Activated effector memory CD4-positive, alpha-beta T cell treated with anti-CD3 and anti-CD28 coated beads, Interleukin-2, amount 50 U/mL, for 16 hours (primary cell): ENCODE measurements around the gene KIFC3.
"Not testable (repeated sequence)": the region's sequence is repeated elsewhere in the genome, so short reads cannot be mapped to it uniquely, and the experiment has no call there.

Experiments used
- DNase-seq: peaks from one replicate; pipeline ENCODE4 v3.0.0-alpha.2; 2020

Gene KIFC3

DNA sequence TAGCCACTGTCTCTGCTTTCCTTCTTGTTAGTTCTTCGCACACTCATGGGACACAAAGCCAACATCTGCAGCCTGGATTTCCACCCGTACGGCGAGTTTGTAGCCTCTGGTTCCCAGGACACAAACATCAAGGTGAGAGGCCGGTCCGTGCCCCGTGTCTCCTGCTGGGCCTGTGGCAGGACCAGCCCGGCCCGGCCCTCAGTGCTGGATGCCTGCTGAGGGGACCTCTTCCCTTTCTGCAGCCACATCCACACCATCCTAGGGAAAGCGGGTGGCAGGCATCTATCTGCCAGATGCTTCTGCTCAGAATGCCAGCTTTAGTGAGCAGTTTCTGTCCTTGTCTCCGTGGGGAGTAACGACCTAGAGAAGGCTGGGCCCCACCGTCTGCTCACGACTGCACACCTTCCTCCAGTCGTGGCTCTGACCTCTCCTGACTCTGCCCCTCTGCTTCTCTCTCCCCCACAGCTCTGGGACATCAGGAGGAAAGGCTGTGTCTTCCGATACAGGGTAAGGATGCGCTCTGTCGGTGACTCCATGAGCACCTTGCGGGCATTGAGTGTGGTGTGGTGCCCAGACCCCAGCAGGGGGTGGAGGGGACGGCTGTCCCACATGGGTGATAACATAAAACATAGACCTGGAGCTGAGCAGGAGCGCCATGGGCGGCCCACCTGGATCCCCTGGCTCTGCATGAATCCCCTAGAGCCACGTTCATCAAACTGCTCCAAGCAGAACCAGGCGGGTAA is 51.3 kb downstream of the KIFC3 start:
- DNase-seq: no peak

DNA sequence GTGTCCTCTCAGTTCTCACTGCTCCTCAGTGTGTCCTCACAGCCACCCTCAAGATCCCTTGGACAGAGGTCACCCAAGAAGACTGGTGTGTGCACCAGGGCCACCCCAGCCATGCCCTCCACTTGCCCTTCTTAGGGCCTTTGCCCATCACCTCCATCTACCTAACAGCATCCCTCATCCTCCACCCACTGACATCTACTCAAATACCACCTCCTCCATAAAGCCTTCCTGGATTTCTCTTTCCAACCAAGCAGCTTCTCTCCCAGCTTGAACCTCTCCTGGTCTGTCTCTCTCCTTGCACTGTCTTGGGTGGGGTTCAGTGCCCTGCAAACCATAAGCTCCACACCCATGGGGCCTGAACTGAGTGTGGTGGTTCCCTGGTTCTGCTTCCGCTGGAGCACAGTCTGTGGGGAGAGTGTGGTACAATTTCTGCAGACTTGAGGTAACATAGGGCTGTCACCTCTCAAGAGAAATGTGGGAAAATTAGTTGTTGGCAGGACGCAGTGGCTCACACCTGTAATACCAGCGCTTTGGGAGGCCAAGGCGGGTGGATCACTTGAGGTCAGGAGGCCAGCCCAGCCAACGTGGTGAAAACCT is 52.3 kb downstream of the KIFC3 start:
- DNase-seq: no peak

DNA sequence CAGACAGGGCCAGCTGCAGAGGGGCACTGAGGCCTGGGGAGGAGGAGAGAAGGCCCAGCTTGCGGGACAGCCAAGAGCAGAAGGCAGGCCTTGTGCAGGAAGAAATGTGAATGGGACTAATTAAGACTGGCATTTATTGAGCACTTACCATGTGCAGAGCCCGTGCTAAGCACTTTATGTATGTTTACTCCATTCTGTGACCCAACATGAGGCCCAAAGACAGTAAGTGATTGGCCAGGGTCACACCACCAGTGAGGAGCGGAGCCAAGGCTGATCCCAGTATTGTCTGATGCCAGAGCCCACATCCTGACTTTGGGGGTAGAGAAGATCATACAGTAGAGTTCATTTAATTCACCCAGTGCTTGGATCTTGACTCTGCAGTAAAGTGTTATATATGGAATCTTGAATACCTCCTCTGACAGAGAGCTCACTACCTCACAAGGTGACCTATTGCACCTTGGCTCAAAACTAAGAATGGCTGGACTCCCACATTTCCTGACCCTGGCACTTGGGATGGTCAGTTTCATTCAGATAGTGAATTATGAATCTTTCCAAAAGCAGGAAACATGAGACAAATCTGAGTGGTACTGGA is 53.1 kb downstream of the KIFC3 start:
- no peak for DNase-seq

DNA sequence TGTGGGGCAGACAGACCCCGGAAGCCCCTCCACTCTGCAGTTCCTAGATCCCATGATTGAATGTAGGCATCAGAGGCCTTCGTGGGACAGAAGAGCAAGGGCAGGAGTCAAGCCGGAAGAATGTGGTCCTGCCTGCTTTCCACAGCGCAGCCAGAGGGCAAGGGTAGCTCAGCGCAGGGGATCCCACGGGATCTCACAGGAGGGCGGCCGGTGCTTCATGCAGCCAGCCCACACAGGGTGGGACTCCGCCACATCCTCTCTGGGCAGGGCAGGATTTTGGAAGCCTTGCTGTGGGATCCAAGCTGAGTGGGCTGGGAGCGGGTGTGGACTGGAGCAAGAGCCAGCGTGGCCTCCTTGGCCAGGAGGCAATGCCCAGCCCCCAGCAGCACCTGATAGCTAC is 53.7 kb downstream of the KIFC3 start:
- DNase-seq: no peak

DNA sequence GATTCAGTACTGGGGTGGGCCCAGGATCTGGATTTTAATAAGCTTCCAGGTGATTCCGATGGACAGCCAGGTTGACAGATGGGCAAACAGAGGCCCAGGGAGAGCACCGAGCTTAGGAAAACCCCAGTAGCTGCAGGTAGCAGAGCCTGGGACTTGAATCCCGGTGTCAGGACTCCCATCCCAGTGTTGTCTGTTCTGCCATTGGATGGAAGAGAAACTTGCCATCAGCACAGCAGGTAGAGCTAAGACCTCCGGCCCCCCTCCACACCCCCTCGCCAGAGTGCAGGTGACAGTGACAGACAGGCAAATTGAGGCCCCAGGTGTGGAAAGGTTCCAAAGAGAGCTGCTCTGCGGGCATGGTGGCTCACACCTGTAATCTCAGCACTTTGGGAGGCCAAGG is 54.3 kb downstream of the KIFC3 start:
- DNase-seq: no peak

DNA sequence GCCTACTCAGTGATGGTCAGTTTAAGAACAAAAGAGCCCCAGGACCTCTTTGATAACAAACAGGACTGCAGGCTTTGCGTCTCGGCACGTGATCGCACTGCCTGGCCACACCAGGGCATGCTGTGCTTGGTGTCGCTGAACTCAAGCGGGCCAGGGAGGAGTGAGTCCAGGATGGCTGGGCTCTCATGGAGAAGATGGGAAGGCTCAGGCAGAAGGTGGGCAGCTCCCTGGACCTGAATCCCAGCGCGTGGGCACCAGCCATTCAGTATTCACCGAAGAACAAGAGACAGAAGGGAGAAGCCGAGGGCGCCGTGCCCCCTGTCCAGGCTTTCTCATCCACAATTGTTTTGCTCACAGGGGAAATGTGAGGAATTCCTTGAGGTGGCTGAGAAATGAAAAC is 54.8 kb downstream of the KIFC3 start:
- DNase-seq: no peak

DNA sequence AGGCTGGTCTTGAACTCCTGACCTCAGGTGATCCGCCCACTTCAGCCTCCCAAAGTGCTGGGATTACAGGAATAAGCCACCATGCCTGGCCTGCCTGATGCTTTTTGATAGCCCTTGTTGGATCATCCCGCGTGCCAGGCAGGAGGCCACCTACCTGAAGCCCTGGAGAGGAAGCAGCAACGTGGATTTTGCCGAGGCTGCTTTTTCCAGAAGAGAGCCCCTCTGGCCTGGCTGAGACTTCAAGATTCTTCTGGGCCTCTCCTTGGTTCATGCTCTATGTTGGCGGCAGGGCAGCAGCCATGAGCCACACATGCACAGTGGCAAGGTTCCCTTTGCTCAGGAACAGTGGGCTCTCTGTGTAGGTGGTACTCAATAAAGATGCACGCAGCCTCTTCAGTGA is 55.2 kb downstream of the KIFC3 start:
- no peak for DNase-seq

DNA sequence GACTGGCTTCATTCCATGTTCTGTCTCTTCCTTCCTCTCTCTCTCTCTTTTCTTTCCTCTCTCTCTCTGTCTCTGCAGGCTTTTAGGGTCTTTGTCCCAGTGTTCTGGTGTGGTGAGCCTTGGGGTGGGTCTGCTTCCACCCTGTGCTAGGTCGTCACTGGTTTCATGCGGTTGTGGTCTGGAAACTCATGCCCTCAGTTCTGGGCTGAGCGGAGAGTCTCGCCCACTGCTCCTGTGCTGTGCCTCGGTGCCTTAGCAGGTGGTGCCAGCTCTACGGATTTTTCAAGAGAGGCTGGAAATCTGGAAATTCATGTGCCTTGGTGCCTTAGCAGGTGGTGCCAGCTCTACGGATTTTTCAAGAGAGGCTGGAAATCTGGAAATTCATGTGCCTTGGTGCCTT is 56.0 kb downstream of the KIFC3 start:
- not testable (repeated sequence) for DNase-seq

DNA sequence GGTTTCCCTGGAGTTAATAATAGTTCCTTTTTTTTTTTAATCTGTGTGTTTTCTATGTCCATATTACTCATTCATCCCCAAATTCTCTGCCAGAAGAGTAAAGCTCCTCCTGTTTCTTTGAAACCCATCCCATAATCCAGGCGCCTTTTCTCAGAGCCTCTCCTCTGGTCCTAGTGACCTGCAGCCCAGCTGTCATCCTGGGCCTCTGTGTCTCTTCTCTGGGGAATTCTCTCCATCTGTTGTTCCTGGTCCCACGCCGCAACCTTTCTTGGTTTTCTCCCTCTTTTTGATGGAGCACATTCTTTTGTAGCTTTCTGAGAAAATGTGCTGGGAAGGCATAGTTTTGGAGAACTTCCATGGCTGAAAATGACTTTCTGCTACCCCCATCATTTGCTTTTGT is 56.5 kb downstream of the KIFC3 start:
- no peak for DNase-seq

DNA sequence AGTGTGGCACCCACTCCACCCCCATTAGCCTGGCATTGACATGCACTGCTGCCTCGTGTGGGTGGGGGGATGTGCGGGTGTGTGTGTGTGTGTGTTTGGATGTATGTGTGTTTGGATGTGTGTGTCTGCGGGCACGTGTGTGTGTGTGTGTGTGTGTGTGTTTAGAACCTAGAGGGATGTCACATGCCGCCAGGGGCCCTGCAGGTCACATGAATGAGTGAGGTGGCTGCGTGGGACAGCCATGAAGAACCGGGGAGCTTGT is 57.7 kb downstream of the KIFC3 start:
- DNase-seq: no peak

DNA sequence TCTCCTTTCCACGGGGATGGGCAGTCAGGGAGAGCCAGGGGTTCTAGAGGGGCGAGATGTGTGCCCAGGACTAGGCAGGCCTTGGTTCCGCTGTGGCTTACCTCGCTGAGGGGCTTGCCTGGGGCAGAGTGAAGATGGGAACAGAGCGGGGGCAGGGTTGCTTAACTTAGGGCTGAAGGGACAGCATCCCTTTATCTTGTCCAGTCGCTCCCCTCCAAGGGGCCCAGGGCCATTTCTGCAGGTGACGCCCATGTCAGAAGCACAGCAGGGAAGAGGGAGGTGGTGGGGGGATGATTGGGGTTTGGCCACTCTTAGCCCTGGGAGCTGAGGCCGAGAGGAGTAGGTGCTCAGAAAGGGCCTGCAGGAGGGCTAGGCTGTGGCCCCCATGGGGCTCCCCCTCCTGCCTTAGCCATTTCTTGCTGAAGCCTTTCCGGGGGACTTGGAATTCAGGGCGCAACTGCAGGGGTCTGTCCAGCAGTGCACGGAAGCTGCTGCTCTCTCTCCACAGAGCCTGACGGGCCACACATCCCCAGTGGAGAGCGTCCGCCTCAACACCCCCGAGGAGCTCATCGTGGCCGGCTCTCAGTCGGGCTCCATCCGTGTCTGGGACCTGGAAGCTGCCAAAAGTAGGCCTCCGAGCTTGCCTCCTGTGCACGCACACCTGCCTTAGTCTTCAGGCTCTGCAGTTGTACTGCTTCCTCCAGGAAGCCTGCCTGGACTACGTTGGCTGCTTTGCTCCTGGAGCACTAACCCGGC is 58.2 kb downstream of the KIFC3 start:
- DNase-seq: no peak

DNA sequence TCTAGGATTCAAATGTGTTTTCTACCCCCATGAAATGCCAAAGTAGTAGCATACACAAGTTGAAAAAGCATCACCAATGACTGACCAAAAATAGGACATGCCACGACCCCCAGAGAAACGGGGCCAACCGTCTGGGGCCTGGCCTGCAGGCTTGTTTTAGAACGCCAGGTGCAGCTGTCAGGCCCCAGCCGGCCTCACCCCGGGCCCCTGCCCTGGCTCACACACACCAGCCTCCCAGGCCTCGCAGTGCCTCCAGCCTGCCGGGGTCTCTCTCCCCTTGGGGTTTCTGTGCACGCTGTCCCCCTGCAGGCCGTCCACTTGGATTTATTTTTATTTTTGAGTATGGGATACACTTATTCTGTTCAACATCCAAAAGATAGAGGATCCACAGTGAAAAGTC is 58.8 kb downstream of the KIFC3 start:
- no peak for DNase-seq

DNA sequence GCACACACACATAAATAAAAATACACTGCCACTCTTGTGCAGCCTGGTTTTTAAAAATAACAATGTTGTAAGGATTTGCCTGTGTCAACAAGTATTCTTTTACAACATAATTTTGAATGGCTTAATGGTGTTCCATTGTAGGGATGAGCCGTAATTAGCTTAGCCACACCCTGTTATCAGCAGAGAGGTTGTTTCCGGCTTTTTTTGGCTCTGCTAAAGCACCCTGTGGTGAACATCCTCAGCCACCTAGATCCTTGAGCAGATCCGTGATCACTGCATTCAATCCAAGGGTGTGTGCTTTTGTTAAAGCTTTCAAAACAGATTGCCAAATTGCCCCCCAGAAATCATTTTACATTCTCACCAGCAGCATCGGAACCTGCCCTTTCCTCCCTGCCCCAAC is 59.7 kb downstream of the KIFC3 start:
- DNase-seq: no peak

DNA sequence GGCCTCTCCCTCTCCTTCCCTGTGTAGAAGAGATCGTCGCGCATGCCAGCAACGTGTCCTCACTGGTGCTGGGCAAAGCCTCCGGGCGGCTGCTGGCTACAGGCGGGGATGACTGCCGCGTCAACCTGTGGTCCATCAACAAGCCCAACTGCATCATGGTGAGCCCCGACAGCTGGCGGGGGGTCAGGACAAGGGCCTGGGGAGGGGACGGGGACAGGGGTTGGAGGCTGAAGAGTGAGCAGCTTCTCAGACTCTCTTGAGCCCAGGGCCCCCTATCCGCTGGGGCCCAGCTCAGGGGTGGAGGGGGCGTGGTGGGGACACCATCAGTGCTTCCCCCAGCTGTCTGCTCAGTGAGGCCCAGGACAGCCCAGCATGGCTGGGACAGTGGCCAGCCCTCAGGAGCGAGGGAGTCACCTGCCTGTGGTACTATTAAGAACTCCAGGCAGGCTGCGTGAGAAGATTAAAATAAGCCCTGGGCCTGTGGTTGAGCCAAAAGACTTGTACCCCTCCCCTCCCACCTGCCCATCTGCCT is 60.6 kb downstream of the KIFC3 start:
- no peak for DNase-seq

DNA sequence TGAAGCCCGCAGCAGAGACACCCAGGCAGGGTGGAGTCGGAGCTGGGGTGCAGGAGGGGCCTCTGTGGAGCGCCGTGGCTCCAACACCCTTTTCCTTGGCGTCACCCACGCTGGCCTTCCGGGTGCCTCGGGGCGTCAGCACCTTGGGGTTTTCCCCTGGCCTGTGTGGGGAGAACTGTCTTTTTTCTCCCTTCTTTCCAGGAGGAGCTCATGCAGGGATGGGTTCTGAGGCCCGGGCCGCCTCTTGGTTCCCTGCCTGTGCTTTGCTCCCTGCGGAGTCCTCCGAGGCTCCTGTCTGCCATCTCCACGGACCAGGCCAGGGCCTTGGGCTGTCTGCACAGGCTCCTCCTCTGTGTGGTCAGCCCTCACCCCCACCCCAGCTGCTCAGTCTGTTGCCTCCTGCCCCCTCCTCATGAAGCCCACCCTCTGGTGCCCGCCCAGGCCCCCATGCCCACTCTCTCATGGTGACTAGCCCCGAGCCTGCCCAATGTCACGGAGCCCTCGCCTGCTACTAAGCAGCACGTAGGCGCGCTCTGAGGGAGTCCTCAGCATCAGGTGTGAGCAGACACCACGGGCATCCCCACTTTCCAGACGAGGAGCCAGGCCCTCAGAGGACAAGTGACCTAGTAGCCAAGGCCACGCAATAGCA is 61.7 kb downstream of the KIFC3 start:
- DNase-seq: no peak

DNA sequence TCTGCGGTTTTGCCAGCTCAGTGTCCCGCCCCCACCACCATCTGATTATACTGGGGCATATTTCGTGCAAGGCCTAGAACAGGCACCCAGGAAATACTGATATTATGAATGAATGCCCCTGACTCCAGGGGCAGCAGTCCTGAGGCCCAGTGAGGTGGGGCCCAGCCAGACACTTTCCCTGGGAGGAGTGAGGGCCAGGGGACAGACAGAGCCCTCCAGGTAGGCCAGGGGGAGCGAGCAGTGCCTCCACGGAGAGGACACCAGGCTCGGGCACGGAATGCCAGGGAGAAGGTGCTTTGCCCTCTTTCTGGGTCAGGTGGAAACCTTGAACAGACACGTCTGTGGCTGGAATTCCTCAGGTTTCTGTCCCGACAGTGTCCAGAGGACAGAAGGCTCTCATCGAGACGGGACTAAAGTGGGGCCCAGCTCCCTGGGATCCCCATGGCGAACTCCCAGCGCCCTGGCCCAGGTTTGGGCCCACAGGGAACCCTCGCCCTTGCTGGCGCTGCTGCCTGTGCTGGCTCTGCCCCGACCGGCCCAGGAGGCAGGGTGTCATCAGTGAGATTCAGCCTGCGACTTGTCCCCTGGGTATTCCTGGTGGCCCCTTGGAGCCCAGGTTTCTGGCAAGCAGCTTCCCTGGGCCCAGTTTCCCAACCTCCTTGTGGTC is 62.4 kb downstream of the KIFC3 start:
- DNase-seq: no peak

DNA sequence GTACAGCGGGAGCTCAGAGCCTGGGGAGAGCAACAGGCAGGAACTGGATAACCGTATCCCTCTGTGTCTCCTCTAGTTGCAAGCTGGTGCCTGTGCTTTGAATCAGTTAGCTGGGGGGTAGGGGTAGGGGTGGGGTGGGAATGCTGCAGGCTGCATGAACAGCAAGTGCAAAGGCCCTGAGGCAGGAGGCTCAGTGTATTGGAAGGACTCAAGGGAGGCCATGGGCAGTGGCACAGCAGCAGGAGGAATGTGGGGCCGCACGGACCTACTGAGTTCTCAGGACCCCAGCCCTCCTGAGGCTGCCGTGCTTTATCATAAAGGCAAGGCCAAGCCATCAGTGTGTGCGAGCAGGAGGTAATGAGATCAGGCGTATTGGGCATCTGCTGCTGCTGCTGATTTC is 63.4 kb downstream of the KIFC3 start:
- DNase-seq: no peak

DNA sequence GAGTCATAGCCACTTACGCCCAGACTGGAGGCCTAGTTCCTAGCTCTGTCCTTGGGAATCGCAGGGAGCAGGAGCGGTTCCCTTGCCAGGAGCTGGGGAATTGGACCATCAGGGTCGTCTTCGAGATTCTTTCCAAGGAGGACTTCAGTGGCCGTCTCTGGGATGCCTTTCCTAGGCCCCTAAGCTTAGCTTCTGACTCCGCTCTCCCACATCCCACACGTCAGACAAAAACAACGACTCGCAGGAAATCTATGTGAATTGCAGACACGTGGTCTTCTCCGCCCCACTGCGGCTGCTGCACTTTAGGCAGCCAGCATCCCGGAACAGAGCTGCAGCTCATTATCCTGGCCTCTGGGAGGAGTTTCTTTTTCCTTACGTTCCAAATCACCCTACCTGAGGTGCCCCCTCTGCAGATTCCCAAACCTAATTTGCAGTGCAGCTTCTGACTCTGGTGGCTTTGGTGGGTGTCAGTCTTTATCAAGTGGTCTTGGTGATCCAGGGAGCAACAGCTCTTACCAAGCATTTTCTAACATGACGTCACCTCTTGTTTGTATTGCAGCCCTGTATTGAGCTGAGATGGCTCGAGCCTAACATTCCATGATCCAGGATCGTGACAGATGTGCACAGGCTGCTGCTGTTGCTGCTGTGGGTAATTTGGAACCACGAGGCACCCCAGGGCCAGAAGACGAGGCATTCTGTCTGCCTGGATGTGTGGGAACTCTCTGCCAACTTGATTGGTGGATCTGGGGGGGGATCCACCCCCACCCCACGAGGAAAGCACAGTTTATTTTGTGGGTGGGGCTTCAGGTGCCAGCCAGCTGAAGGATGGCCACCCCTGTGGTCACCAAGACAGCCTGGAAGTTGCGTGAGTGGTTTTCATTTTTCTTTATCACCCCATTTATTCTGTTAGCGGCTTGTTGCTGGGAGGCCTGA is 65.6 kb downstream of the KIFC3 start:
- peak; percentile 80 for DNase-seq

DNA sequence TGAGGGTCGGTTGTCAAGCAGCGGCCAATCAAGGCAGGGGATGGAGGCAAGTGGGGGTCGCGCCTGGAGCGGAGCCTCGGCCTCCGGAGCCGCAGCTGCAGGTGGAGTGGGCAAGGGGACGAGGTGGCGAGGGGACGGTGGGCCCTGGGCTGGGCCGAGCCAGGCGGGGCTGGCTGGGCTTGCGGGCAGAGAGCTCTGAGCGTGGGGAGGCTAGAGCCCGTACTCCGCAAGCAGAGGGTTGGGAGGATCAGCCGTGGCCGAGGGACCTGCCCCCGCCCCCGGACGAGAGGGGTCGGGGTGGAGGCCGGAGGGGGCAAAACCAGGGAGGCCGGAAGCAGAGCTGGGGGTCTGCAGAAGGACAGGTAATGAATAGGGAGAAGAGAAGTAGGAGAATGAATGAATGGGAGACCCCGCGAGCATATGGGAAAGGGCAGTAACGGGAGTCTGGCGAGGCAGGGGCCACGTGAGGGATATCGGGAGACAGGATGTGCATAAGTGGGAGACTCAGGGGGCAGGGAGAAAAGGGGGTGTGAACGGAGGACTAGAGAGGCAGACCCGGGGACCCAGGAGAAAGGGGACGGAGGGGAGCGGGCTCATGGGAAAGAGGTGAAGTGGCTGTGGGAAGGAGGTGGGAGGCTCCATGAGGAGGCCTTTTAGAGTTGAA is 66.4 kb downstream of the KIFC3 start, which contains the start of gene KATNB1:
TSS of gene KATNB1 (plus strand) at position 16 of the 664 bp plus-strand sequence. CDS start 1,474 bp downstream, outside the sequence.
- DNase-seq: no peak

DNA sequence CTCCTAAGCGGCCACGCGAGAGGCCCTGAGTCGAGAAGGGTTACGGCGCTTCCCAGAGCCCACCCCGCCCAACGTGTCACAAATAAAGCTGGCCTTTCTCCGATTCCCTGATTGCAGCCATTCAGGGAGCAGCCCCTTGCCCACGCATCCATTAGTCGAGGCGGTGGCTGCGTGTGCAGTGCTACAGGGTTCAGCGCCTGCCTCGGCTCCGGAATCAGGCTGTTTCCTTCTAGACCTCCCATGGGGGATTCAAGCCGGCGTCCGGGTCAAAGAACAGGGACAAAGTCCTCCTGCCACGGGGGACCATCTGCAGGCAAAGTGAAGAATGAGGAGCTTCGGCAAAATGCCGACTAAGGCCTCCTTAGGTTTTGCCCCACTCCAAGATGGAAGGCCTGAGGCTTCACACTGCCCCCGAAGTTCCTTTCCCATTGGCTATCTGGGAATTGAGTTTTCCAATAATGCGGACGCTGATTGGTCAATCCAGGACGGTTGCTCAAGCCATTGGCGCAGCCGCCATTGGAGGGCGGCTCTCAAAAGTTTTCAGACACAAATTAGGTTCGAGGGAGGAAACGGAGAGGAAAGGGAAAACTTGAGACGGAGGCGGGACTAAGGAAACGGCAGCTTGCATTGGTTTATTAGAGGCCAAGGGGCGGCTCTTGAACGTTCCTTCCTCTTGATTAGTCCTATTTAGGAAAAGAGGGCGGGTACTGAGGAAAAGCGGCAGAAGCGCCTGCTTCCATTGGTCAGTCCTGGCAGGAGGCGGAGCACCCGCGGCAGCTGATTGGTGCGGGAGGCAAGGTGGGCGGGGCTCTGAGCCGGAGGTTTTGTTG is 67.2 kb downstream of the KIFC3 start:
- peak; percentile 99 for DNase-seq
